Heart right ventricle (tissue), 16 donors: ENCODE results near the gene LETM1. TPM values are rescaled to one million over a fixed set of nuclear protein-coding genes. Genes with fewer than 3 reads are reported as not detected.

Source experiments
- ATAC-seq, 8 donors: fragments of 200-7000 bp; cut with Tn5 transposase; one replicate each; pipeline ENCODE4 v1.9.1; 2020; ENCODE audit warnings: mild to moderate bottlenecking in 8 of 8, moderate library complexity in 8 of 8, moderate number of reproducible peaks in 1 of 8
- DNase-seq, 2 donors: peaks; one replicate each; pipeline ENCODE4 v3.0.0-alpha.2; 2020
- H3K27ac ChIP-seq, 10 donors: fragments of 200-600 bp; sonication (generic) in 2 of 10; one replicate each; pipeline versions ENCODE4 v1.5.0 to v1.8.0; 2020 to 2022; ENCODE audit warnings: mild to moderate bottlenecking in 3 of 10
- H3K27me3 ChIP-seq, 7 donors: fragments of 200-600 bp; one replicate each; pipeline ENCODE4 v1.8.0; 2021 to 2022; ENCODE audit warnings: mild to moderate bottlenecking in 2 of 7
- H3K36me3 ChIP-seq, 9 donors: fragments of 200-600 bp; sonication (generic) in 1 of 9; one replicate each; pipeline versions ENCODE4 v1.5.0 to v1.8.0; 2020 to 2022; ENCODE audit warnings: mild to moderate bottlenecking in 2 of 9
- H3K4me1 ChIP-seq, 9 donors: fragments of 200-600 bp; sonication (generic) in 1 of 9; one replicate each; pipeline versions ENCODE4 v1.5.0 to v1.8.0; 2020 to 2022; ENCODE audit warnings: mild to moderate bottlenecking in 4 of 9
- H3K4me3 ChIP-seq, 10 donors: fragments of 200-600 bp; sonication (generic) in 2 of 10; one replicate each; pipeline versions ENCODE4 v1.5.0 to v1.8.0; 2020 to 2022; ENCODE audit warnings: mild to moderate bottlenecking in 7 of 10, moderate library complexity in 2 of 10
- H3K9me3 ChIP-seq, 11 donors: fragments of 200-600 bp in 10 of 11; sonication (generic) in 2 of 11; one replicate each; pipeline versions ENCODE4 v1.5.0 to v1.8.0; 2013 to 2022; ENCODE audit warnings: mild to moderate bottlenecking in 2 of 11, control low read depth in 1 of 11, moderate library complexity in 1 of 11
- WGBS, 2 donors: extraction: QIAGEN DNeasy Blood & Tissue Kit; methylation state at CpG; one replicate each; pipeline ENCODE4 v1.1.7; 2013; ENCODE audit warnings: inconsistent platforms in 1 of 2; 5-methylcytosine and 5-hydroxymethylcytosine counted together
- intact Hi-C, 10 donors: fragments of 100-400 bp; cut with DNase I; formaldehyde crosslinking; loops; one replicate each; pipeline versions ENCODE4 v1.11.1 to v1.14.2; 2022
- polyA plus RNA-seq, 2 donors: library from polyadenylated mRNA; stranded (reverse); fragments of 200-250 nt; gene quantifications; one replicate each; pipeline ENCODE4 v1.2.3, GENCODE V29; 2013
- total RNA-seq, 10 donors: library from RNA; stranded (reverse); fragmentation: NEBNext Ultra II Directional in 3 of 10; extraction: Animal tissue kit (Norgen Biotek cat#: 25700) in 3 of 10; gene quantifications; one replicate each; pipeline versions ENCODE4 v1.2.1 to v1.2.4, GENCODE V29; 2021 to 2023
- TF ChIP-seq, protein P1 (sequence below), 9 donors: fragments of 200-600 bp; sonication (generic) in 2 of 9; IDR thresholded peaks; one replicate each; pipeline versions ENCODE4 v1.5.0 to v1.8.0; 2021 to 2022; ENCODE audit warnings: antibody characterized with exemption in 9 of 9, mild to moderate bottlenecking in 5 of 9, moderate library complexity in 1 of 9
- donor health status: Arrhythmogenic right ventricular cardiomyopathy.
- donor health status: ischemic (EF 13 %, LVEDD 7.1; RV severe dilation, severe dysfunction).
- donor health status: healthy with polysubstance abuse.
- donor health status: DM: no; HTN: yes; CAD: no.
- donor health status: DM: no; HTN: no; CAD: no.
- donor health status: ischemic (EF 25% LVEDD 6.9; RV normal size, moderate dysfunction).
- donor health status: ischemic (EF 25% LVEDD 5.7; RV mildly dilated, moderate dysfunction).
- donor health status: healthy.
- donor health status: DM: yes; HTN: yes; CAD: no.
- donor health status: Ischemic cardiomyopathy.
- donor health status: ischemic (EF 35%, LVEDD 5.7; RV mildly dilated, moderate dysfunction).
- donor health status: nonischemic (EF 11% LVEDD 7.7; RV severe dilation, severe dysfunction).
- donor health status: DM: yes; HTN: yes; CAD: no.
- donor health status: PGD.
- donor health status: ischemic (EF 29% LVEDD 5.4; RV normal size, mild dysfunction).
- donor health status: nonischemic (EF 23%, LVEDD 6.1; RV moderate dilation, normal function).

The LETM1 gene
- total and polyA plus RNA-seq, 12 donors = 23.4 to 53.1 (median 41.2) TPM

DNA sequence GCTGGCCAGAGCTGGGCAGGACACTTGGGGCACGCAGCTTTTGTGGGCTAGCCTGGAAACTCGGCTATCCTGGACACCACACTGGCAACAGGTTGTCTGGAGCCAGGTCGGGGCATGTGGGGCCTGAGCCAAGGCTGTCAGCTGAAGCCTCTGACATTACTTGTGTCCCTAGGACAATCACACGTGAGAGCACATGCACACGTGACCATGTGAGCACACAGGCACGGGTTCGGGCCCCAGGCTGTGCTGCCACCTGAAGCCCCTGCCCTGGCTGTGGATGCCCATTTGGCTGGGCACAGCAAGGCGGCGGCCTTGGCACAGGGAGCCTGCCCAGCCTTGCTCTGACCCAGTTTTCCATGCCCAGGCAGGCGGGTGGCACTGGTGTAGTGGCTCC is 71.6 kb downstream of the LETM1 start:
- TF ChIP-seq, protein P1, sequence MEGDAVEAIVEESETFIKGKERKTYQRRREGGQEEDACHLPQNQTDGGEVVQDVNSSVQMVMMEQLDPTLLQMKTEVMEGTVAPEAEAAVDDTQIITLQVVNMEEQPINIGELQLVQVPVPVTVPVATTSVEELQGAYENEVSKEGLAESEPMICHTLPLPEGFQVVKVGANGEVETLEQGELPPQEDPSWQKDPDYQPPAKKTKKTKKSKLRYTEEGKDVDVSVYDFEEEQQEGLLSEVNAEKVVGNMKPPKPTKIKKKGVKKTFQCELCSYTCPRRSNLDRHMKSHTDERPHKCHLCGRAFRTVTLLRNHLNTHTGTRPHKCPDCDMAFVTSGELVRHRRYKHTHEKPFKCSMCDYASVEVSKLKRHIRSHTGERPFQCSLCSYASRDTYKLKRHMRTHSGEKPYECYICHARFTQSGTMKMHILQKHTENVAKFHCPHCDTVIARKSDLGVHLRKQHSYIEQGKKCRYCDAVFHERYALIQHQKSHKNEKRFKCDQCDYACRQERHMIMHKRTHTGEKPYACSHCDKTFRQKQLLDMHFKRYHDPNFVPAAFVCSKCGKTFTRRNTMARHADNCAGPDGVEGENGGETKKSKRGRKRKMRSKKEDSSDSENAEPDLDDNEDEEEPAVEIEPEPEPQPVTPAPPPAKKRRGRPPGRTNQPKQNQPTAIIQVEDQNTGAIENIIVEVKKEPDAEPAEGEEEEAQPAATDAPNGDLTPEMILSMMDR (IDR thresholded peaks at IDR 0.05) = no peak
- ATAC-seq (peak in 1 of 8 donors; percentile 15), DNase-seq (no peak)
- Histone ChIP-seq H3K9me3 (no peaks in the 10 kb centered on the region), H3K27me3 (no peaks in the 10 kb centered on the region), H3K4me3 (no peak overlapping the region), H3K4me1 (peaks cover 0 to 15% (median 12%) of the 10 kb centered on the region in 9 donors), H3K27ac (peak overlapping the region in 5 of 10 donors; percentile 30 to 68 (median 55)), H3K36me3 (no peaks in the 10 kb centered on the region)
- WGBS, 2 donors = 75 to 78% methylated on average over 10 of the region's 10 CpGs
- intact Hi-C loops = no loop called here

GRCh38 chr4:1783970-1784369 is 72.0 kb downstream of the LETM1 start:
- H3K4me3 ChIP-seq = no peak overlapping the region
- H3K9me3 ChIP-seq = no peaks in the 10 kb centered on the region
- ATAC-seq = no peak
- H3K27ac ChIP-seq = no peak overlapping the region
- peaks cover 0 to 15% (median 12%) of the 10 kb centered on the region in 9 donors for H3K4me1 ChIP-seq
- 74 to 76% methylated on average over 12 of the region's 12 CpGs for WGBS, 2 donors
- TF ChIP-seq, protein P1 (IDR thresholded peaks at IDR 0.05) = no peak
- H3K27me3 ChIP-seq = no peaks in the 10 kb centered on the region
- DNase-seq = no peak
- no peaks in the 10 kb centered on the region for H3K36me3 ChIP-seq
- intact Hi-C loops = no loop called here

- DNase-seq = no peak
- no peak overlapping the region for H3K4me3 ChIP-seq
- peaks cover 0 to 18% (median 12%) of the 10 kb centered on the region in 9 donors for H3K4me1 ChIP-seq
- TF ChIP-seq, protein P1 (IDR thresholded peaks at IDR 0.05) = no peak
- ATAC-seq = no peak
- intact Hi-C loops = no loop called here
- H3K9me3 ChIP-seq = no peaks in the 10 kb centered on the region
- peaks cover 0 to 1% (median 0%) of the 10 kb centered on the region in 7 donors for H3K27me3 ChIP-seq
- no peak overlapping the region for H3K27ac ChIP-seq
- no peaks in the 10 kb centered on the region for H3K36me3 ChIP-seq
- WGBS, 2 donors = 81 to 83% methylated on average over 10 of the region's 10 CpGs
Measured at GRCh38 chr4:1783015-1783414, 72.9 kb downstream of the LETM1 start.

DNA sequence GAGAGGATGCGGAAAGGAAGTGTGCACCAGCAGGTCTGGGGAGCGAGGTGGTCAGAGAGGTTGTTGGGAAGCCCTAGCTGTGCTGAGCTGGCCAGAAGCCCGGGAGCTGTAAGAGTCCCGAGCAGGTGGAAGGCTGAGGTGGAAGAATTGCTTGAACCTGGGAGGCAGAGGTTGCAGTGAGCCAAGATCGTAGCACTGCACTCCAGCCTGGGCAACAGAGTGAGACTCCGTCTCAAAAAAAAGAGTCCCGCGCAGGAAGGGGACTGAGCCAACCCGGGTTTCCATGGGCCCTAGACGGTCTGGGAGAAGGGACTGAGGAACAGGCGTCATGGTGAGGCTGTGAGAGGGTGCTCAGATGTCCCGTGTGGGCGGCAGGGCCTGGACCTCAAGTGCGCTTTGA is 75.5 kb downstream of the LETM1 start:
- H3K4me3 ChIP-seq = no peak overlapping the region
- DNase-seq (no peak), ATAC-seq (no peak)
- peaks cover 0 to 3% (median 0%) of the 10 kb centered on the region in 7 donors for H3K27me3 ChIP-seq
- H3K9me3 ChIP-seq = no peaks in the 10 kb centered on the region
- TF ChIP-seq, protein P1 (IDR thresholded peaks at IDR 0.05) = no peak
- H3K36me3 ChIP-seq = no peaks in the 10 kb centered on the region
- 85 to 88% methylated on average over 14 of the region's 14 CpGs for WGBS, 2 donors
- intact Hi-C loops = no loop called here
- H3K4me1 ChIP-seq = peaks cover 0 to 18% (median 8%) of the 10 kb centered on the region in 9 donors
- H3K27ac ChIP-seq = no peak overlapping the region
